ENCODE measurements around the gene NPLOC4. TPM values are rescaled to one million over a fixed set of nuclear protein-coding genes. Genes with fewer than 3 reads are reported as not detected.
A peak's percentile ranks its signal among the peaks of the same experiment; 100 is the strongest.

Gene NPLOC4
- total and polyA plus RNA-seq, 9 of the 15 experiments (the other 6 are each of a cell fraction or from before 2014, with no cell fraction given): 1.5 to 116 (median 64.5) TPM

GRCh38 chr17:81576621-81577277, 60.2 kb downstream of the NPLOC4 start:
- FAIRE-seq: no peak
- TF ChIP-seq HEY1 (CRISPR knock-in tag; IDR thresholded peaks at IDR 0.05; ENCODE audit: borderline replicate concordance): no peak
- no peak for TF ChIP-seq HMGN3 (IDR thresholded peaks at IDR 0.05; ENCODE audit: borderline replicate concordance, extremely low read depth, insufficient read length, low read depth, low read length)
- TF ChIP-seq ZBED1 (IDR thresholded peaks at IDR 0.05): no peak
- TF ChIP-seq TBL1XR1 (IDR thresholded peaks at IDR 0.05; ENCODE audit: low read length in 2 of 2): no peak
- TF ChIP-seq ZBTB11 (CRISPR knock-in tag; IDR thresholded peaks at IDR 0.05): no peak
- TF ChIP-seq ZNF253 (CRISPR knock-in tag; conservative IDR thresholded peaks at IDR 0.05): no peak
- TF ChIP-seq NFYB (IDR thresholded peaks at IDR 0.05; ENCODE audit: extremely low read depth, insufficient read length): no peak
- TF ChIP-seq PBX2 (CRISPR knock-in tag; IDR thresholded peaks at IDR 0.05; ENCODE audit: low read depth): no peak
- no peak for TF ChIP-seq PBX2 (tag; conservative IDR thresholded peaks at IDR 0.05; ENCODE audit: low read depth)
- TF ChIP-seq HMBOX1 (IDR thresholded peaks at IDR 0.05): no peak
- no peak for TF ChIP-seq SIRT6 (IDR thresholded peaks at IDR 0.05; ENCODE audit: low read depth, low read length)
- TF ChIP-seq HDAC6 (IDR thresholded peaks at IDR 0.05; ENCODE audit: low read depth, low read length): no peak
- TF ChIP-seq TRIM28 (IDR thresholded peaks at IDR 0.05): no peak

More at GRCh38 chr17:81576621-81577277, 60.2 kb downstream of the NPLOC4 start:
- POLR2A ChIA-PET: interaction anchor here (0.9 to 1.2 kb wide), 4 partner anchors 10 to 24 kb away, joined by 3 to 11 read pairs (median 4); no protein-coding TSS in a partner anchor
- Histone ChIP-seq H3K27me3 (ENCODE audit: control insufficient read depth in 2 of 2, insufficient read depth in 2 of 2, low read length in 2 of 2) (no peaks in the 10 kb centered on the region), H3K9me3 (replicated peaks; ENCODE audit: control insufficient read depth, insufficient read depth, low read depth, low read length) (no peaks in the 10 kb centered on the region), H3K9ac (ENCODE audit: insufficient read depth in 1 of 2, low read depth in 2 of 2, low read length in 2 of 2) (peak overlapping the region in 1 of 2 experiments; percentile 59; a peak in 2 of 4 replicates), H3K4me2 (ENCODE audit: insufficient read depth, low read length) (no peak overlapping the region), H3K27ac (ENCODE audit: extremely low read depth, low read depth, low read length) (no peak overlapping the region), H3K36me3 (ENCODE audit: control insufficient read depth, insufficient read depth, low read length) (peaks cover 91% of the 10 kb centered on the region; the same call in 2 of the 3 replicates), H3K9me1 (ENCODE audit: control insufficient read depth, insufficient read depth, low read length) (no peaks in the 10 kb centered on the region), H3K4me3 (no peak overlapping the region), H2AFZ (ENCODE audit: low read depth, low read length) (no peak overlapping the region), H3K4me1 (replicated peaks in 1 of 2; ENCODE audit: control insufficient read depth in 2 of 2, insufficient read depth in 2 of 2, low read length in 2 of 2) (peaks cover 10 to 19% of the 10 kb centered on the region in 2 experiments; a peak in 4 of 5 replicates), H3K79me2 (ENCODE audit: control insufficient read depth, insufficient read depth, low read length) (peaks cover 11% of the 10 kb centered on the region; the same call in 2 of the 3 replicates), H4K20me1 (replicated peaks; ENCODE audit: control insufficient read depth, insufficient read depth, low read length) (peaks cover 7% of the 10 kb centered on the region)
- no peak for ATAC-seq
- intact Hi-C loops (cut with micrococcal nuclease): no loop called here
- 94% methylated on average over 17 of the region's 17 CpGs for WGBS (ENCODE audit: insufficient coverage, low coverage, missing lambda C conversion rate)
- in situ Hi-C loops (cut with MboI): no loop called here
- BruUV-seq (replicated peaks): no TSS peak
- DNase-seq (ENCODE audit: extremely low read depth in 1 of 4, low spot score in 3 of 4): no peak
- CTCF ChIA-PET (ENCODE audit: low intra/inter-chr PET ratio): no interaction called here

Measured in K562 (cell line).